NCI-H1694 (cell line): Measurements from ENCODE around the gene LYPD3.

ENCODE experiments used
- DNase-seq: peaks from one replicate; lab custom pipeline; 2025; lab: John Stamatoyannopoulos, UW

Gene LYPD3

GRCh38 chr19:43430976-43431375 is 34.4 kb downstream of the LYPD3 start:
- no peak for DNase-seq

- no peak for DNase-seq
Observed at GRCh38 chr19:43430142-43430710, 35.2 kb downstream of the LYPD3 start.

- no peak for DNase-seq
Observed at GRCh38 chr19:43429395-43429794, 36.0 kb downstream of the LYPD3 start.

GRCh38 chr19:43425567-43426392 is 39.6 kb downstream of the LYPD3 start:
- no peak for DNase-seq

GRCh38 chr19:43423779-43424178 is 41.6 kb downstream of the LYPD3 start:
- no peak for DNase-seq

GRCh38 chr19:43422689-43423066 is 42.7 kb downstream of the LYPD3 start:
- no peak for DNase-seq

- no peak for DNase-seq
Observed at GRCh38 chr19:43422000-43422688, 43.3 kb downstream of the LYPD3 start.

GRCh38 chr19:43420954-43421353 is 44.5 kb downstream of the LYPD3 start:
- DNase-seq = no peak

GRCh38 chr19:43416951-43417623 is 48.3 kb downstream of the LYPD3 start:
- no peak for DNase-seq

GRCh38 chr19:43414554-43414953 is 50.9 kb downstream of the LYPD3 start, which contains the start of gene TEX101:
TEX101 (plus strand) TSS chr19:43414890; CDS start chr19:43415920, 1,030 bp downstream.
- no peak for DNase-seq

GRCh38 chr19:43412441-43412840 is 53.0 kb downstream of the LYPD3 start:
- no peak for DNase-seq
